NCI-H187 (cell line): ENCODE measurements around the gene CGB2.
"Not testable (repeated sequence)": the region's sequence is repeated elsewhere in the genome, so short reads cannot be mapped to it uniquely, and the experiment has no call there.

Experiments
- DNase-seq, 2 experiments: peaks; one replicate each; lab custom pipeline; 2025; lab: John Stamatoyannopoulos, UW

The CGB2 gene

DNA sequence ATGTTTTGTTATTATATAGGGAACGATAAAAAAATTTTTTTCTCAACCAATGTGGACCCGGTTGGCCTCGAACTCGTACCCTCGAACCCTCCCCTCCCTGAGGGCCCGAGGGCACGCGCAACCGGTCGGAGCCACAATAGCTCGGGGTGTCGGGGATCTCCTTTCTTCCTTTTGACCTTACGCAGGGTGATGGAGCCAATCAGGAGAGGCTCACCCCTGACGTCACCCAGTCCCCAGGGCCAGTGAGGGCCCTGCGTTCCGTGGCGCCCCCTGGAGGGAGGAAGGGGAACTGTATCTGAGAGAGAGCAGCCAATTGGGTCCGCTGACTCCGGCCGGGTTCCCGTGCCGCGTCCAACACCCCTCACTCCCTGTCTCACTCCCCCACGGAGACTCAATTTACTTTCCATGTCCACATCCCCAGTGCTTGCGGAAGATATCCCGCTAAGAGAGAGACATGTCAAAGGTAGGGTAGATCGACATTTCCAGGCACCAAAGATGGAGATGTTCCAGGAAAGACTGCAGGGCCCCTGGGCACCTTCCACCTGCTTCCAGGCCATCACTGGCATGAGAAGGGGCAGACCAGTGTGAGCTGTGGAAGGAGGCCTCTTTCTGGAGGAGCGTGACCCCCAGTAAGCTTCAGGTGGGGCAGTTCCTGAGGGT is at the start of gene CGB2:
CGB2 (plus strand) TSS at position 249 of the 660 bp plus-strand sequence; CDS start at position 455, 206 bp downstream.
- not testable (repeated sequence) for DNase-seq

- no peak for DNase-seq
These were observed 49.4 kb upstream of the CGB2 start for GRCh38 chr19:48982280-48982679.

- DNase-seq = no peak
These were observed 46.0 kb upstream of the CGB2 start for GRCh38 chr19:48985711-48986110.

- DNase-seq = no peak
These were observed 45.5 kb upstream of the CGB2 start for GRCh38 chr19:48986211-48986610.

DNA sequence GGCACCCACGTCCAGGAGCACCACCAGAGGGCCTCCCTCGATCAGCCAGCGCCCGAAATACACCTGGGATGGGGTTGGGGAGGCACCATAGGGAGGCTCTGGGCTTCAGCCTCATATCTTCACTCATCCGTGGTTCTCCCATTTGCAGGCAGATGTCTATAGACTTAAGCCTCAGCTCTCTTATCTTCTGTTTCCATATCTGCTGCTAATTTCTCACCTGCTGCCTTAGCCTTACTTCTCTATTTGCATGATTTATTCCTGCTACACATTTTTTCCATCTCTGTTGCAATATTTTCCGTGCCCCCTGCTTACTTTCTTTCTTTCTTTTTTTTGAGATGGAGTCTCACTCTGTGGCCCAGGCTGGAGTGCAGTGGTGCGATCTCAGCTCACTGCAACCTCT is 44.4 kb upstream of the CGB2 start:
- no peak for DNase-seq

GRCh38 chr19:48988286-48988685 is 43.4 kb upstream of the CGB2 start:
- no peak for DNase-seq

DNA sequence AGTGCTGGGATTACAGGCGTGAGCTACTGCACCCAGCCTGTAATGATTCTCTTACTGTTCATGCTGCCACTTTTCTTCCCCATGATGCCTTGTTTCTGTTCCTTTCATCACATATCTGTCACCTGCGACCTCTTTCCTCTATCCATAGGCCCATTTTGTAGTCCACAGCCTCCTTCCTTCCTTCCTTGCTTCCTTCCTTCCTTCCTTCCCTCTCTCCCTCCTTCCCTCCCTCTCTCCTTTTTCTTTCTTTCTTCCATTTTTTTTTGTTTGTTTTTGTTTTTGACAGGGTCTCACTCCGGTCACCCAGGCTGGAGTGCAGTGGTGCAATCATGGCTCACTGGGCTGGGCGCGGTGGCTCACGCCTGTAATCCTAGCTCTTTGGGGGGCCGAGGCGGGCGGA is 42.8 kb upstream of the CGB2 start:
- no peak for DNase-seq

GRCh38 chr19:48989701-48990291 is 41.9 kb upstream of the CGB2 start:
- no peak for DNase-seq

- DNase-seq = no peak
These were observed 41.3 kb upstream of the CGB2 start for GRCh38 chr19:48990400-48990799.

- no peak for DNase-seq
These were observed 40.6 kb upstream of the CGB2 start for GRCh38 chr19:48991011-48991609.

GRCh38 chr19:48991873-48992580 is 39.7 kb upstream of the CGB2 start:
- DNase-seq = no peak

- no peak for DNase-seq
These were observed 39.0 kb upstream of the CGB2 start for GRCh38 chr19:48992581-48993174.

DNA sequence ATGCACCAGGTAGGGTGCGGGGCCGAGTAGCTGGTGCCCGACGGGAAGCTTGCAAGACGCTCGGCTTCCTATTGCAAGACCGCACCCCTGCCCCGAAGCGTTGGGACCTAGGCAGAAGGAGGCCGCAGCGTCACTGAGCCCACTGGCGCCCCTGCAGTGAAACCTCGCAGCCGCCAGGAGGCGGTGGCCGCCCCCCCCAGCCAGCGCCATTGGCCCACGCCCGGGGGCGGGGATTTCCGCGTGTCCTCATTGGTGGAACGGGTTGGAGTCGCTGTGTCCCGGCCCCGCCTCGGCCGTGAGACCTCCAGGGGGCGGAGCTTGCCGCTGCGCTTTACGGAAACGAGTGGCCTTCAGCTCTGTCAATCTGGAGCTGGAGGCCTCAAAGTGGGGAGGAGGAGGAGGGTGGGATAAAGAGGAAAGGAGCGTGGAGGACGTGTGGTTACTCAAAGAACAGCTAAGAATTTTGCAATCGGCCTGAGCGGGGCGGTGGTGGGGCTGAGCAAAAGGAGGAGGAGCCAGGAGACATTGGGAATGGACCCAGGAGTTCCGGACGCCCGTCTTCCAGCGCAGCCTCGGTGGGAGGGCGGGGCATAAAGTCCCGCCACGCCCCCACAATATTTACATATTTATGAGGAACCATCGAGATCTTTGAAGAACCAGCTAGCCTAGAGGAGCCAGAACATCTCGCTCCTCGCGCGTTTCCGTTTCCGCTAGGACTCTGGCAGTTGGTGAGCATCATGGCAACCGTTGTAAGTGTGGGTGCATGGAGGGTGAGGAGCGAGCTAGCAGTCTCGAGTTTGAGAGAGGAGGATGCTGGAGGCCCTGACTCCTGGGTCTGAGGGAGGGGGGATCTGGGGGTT is 38.3 kb upstream of the CGB2 start, which contains the start of the genes GYS1 and RUVBL2:
GYS1 (minus strand) TSS at position 135 of the 860 bp plus-strand sequence. CDS start 197 bp downstream, outside the sequence.
RUVBL2 (plus strand) TSS at position 713 of the 860 bp plus-strand sequence; CDS start at position 738, 25 bp downstream.
- peak; percentile 99 for DNase-seq

GRCh38 chr19:48994035-48994386 is 37.7 kb upstream of the CGB2 start:
- no peak for DNase-seq

DNA sequence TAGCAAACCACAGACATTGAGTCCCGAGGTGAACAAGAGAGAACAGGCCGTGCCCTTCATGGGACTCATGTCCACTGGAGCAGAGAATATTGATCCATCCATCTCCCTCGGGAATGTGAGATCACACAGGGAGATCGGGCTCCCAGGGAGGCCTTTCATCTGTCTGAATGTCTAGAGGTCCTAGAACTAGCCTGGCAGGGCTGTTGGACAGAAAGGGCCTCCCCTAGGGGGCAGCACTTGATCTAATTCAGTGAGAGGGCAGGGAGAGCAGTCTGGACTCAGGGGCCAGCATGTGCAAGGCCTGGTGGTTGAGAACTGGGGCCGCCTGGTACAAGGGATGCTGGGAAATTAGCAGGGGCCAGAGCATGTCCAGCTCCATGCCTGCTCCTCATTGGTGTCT is 33.7 kb upstream of the CGB2 start:
- DNase-seq = peak; percentile 37 to 39

- DNase-seq = no peak
These were observed 32.0 kb upstream of the CGB2 start for GRCh38 chr19:48999481-49000325.

- DNase-seq = no peak
These were observed 27.6 kb upstream of the CGB2 start for GRCh38 chr19:49004133-49004532.

GRCh38 chr19:49004964-49005614 is 26.6 kb upstream of the CGB2 start:
- DNase-seq = no peak

DNA sequence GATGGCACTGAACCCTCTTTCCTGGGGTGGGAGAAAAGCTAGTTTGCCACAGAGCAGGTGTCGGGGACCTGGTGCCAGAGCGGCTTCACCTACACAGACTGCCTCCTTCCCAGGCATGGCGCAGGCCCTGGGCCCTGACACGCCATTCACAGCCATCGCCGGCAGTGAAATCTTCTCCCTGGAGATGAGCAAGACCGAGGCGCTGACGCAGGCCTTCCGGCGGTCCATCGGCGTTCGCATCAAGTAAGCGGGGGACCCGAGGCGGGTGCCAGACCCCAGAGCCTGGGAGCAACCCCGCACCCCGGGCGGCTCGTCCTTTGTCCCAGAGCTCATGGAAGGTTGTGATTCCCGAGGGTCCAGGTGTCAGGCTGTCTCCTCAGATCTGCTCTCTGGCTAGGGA is 24.8 kb upstream of the CGB2 start:
- no peak for DNase-seq

- no peak for DNase-seq
These were observed 21.9 kb upstream of the CGB2 start for GRCh38 chr19:49009828-49010227.
